IPS-18c (cell line): ENCODE measurements around the gene ZNF33B.
"Not testable (repeated sequence)": the region's sequence is repeated elsewhere in the genome, so short reads cannot be mapped to it uniquely, and the experiment has no call there.

Experiments used
- H3K4me3 ChIP-seq: 2 replicates; pipeline ENCODE4 v1.7.0; 2013; ENCODE audit warnings: low read depth, mild to moderate bottlenecking, low read length, moderate library complexity; ENCODE audit not compliant: insufficient read depth
- H3K9me3 ChIP-seq: one replicate; pipeline ENCODE4 v1.6.1; 2013; ENCODE audit warnings: mild to moderate bottlenecking, low read length, moderate library complexity; ENCODE audit not compliant: control insufficient read depth, insufficient read depth

Gene ZNF33B

GRCh38 chr10:42638055-42638820, at the start of gene ZNF33B:
Gene ZNF33B, minus strand, starts transcription at chr10:42638570. Its CDS starts 1,642 bp downstream, at chr10:42636928.
- H3K4me3 ChIP-seq, result peak within 1 kb of the TSS; percentile 80

GRCh38 chr10:42684517-42684916, 46.1 kb upstream of the ZNF33B start:
- Histone ChIP-seq H3K4me3 (no peak overlapping the region), H3K9me3 (peaks cover 2% of the 10 kb centered on the region)

More at GRCh38 chr10:42638055-42638820, at the start of gene ZNF33B:
- no peaks in the 10 kb centered on the region for H3K9me3 ChIP-seq

GRCh38 chr10:42680267-42680666, 41.9 kb upstream of the ZNF33B start:
- H3K9me3 ChIP-seq, result peaks cover 9% of the 10 kb centered on the region
- no peak overlapping the region for H3K4me3 ChIP-seq

GRCh38 chr10:42665181-42665979, 27.0 kb upstream of the ZNF33B start:
- H3K9me3 ChIP-seq, result not testable (repeated sequence)

GRCh38 chr10:42654419-42654818, 16.0 kb upstream of the ZNF33B start:
- H3K4me3 ChIP-seq, result no peak overlapping the region

More at GRCh38 chr10:42665181-42665979, 27.0 kb upstream of the ZNF33B start:
- not testable (repeated sequence) for H3K4me3 ChIP-seq

GRCh38 chr10:42652858-42653257, 14.5 kb upstream of the ZNF33B start:
- Histone ChIP-seq H3K9me3 (no peaks in the 10 kb centered on the region), H3K4me3 (no peak overlapping the region)

More at GRCh38 chr10:42654419-42654818, 16.0 kb upstream of the ZNF33B start:
- H3K9me3 ChIP-seq, result no peaks in the 10 kb centered on the region

- no peaks in the 10 kb centered on the region for H3K9me3 ChIP-seq
- no peak overlapping the region for H3K4me3 ChIP-seq
Measured at GRCh38 chr10:42650374-42650773, 12.0 kb upstream of the ZNF33B start.

GRCh38 chr10:42648512-42648911, 10.1 kb upstream of the ZNF33B start:
- H3K9me3 ChIP-seq, result no peaks in the 10 kb centered on the region
- no peak overlapping the region for H3K4me3 ChIP-seq

- Histone ChIP-seq H3K4me3 (no peak overlapping the region), H3K9me3 (no peaks in the 10 kb centered on the region)
Measured at GRCh38 chr10:42646687-42647640, 8.6 kb upstream of the ZNF33B start.

GRCh38 chr10:42646214-42646613, 7.8 kb upstream of the ZNF33B start:
- H3K4me3 ChIP-seq, result no peak overlapping the region
- no peaks in the 10 kb centered on the region for H3K9me3 ChIP-seq

GRCh38 chr10:42645516-42645915, 7.1 kb upstream of the ZNF33B start:
- Histone ChIP-seq H3K4me3 (no peak overlapping the region), H3K9me3 (no peaks in the 10 kb centered on the region)

- H3K9me3 ChIP-seq, result no peaks in the 10 kb centered on the region
- H3K4me3 ChIP-seq, result no peak overlapping the region
Measured at GRCh38 chr10:42645103-42645502, 6.7 kb upstream of the ZNF33B start.

- Histone ChIP-seq H3K9me3 (no peaks in the 10 kb centered on the region), H3K4me3 (no peak overlapping the region)
Measured at GRCh38 chr10:42640610-42641229, 2.4 kb upstream of the ZNF33B start.

- peak overlapping the region; percentile 80 for H3K4me3 ChIP-seq
- H3K9me3 ChIP-seq, result no peaks in the 10 kb centered on the region
Measured at GRCh38 chr10:42638821-42639270, 476 bp upstream of the ZNF33B start.

GRCh38 chr10:42637648-42638054, 719 bp downstream of the ZNF33B start:
- Histone ChIP-seq H3K4me3 (peak overlapping the region; percentile 80), H3K9me3 (no peaks in the 10 kb centered on the region)

- H3K9me3 ChIP-seq, result no peaks in the 10 kb centered on the region
- 0 out of 2 replicates have a peak overlapping the region, but pooled peaks have one; percentile 80 for H3K4me3 ChIP-seq
Measured at GRCh38 chr10:42637142-42637541, 1.2 kb downstream of the ZNF33B start.

GRCh38 chr10:42635098-42635497, 3.3 kb downstream of the ZNF33B start:
- Histone ChIP-seq H3K4me3 (no peak overlapping the region), H3K9me3 (no peaks in the 10 kb centered on the region)
